Psoas muscle (tissue), 8 donors: ENCODE data around the gene NUDT7. TPM values are rescaled to one million over a fixed set of nuclear protein-coding genes. Genes with fewer than 3 reads are reported as not detected.

Experiments used
- ATAC-seq, 4 donors: fragments of 200-7000 bp; cut with Tn5 transposase; one replicate each; pipeline ENCODE4 v1.9.1; 2020; ENCODE audit warnings: moderate library complexity in 3 of 4, mild to moderate bottlenecking in 2 of 4
- DNase-seq, 2 donors: peaks; one replicate each; pipeline ENCODE4 v3.0.0-alpha.2; 2020
- H3K27ac ChIP-seq: fragments of 200-600 bp; one replicate; pipeline ENCODE4 v1.8.0; 2022
- H3K27me3 ChIP-seq, 3 donors: fragments of 200-600 bp in 1 of 3; one replicate each; pipeline versions ENCODE4 v1.6.1 to v1.8.0; 2013 to 2022; ENCODE audit warnings: low read length in 2 of 3, mild to moderate bottlenecking in 2 of 3, moderate library complexity in 1 of 3; ENCODE audit not compliant: insufficient read depth in 3 of 3
- H3K36me3 ChIP-seq, 2 donors: fragments of 200-600 bp in 1 of 2; one replicate each; pipeline versions ENCODE4 v1.6.1 to v1.8.0; 2013 to 2022; ENCODE audit warnings: low read depth in 1 of 2, mild to moderate bottlenecking in 1 of 2, moderate library complexity in 1 of 2; ENCODE audit not compliant: insufficient read depth in 1 of 2
- H3K4me1 ChIP-seq: fragments of 200-600 bp; one replicate; pipeline ENCODE4 v1.8.0; 2022
- H3K4me3 ChIP-seq: fragments of 200-600 bp; one replicate; pipeline ENCODE4 v1.8.0; 2022; ENCODE audit warnings: mild to moderate bottlenecking
- H3K9me3 ChIP-seq: fragments of 200-600 bp; one replicate; pipeline ENCODE4 v1.8.0; 2022
- CTCF ChIP-seq: fragments of 200-600 bp; IDR thresholded peaks from one replicate; pipeline ENCODE4 v1.8.0; 2022; ENCODE audit warnings: antibody characterized with exemption
- WGBS, 3 donors: extraction: QIAGEN DNeasy Blood & Tissue Kit; methylation state at CpG; one replicate each; pipeline versions ENCODE4 v1.1.6 to v1.1.7; 2013; 5-methylcytosine and 5-hydroxymethylcytosine counted together
- intact Hi-C, 2 donors: fragments of 100-400 bp; cut with DNase I; formaldehyde crosslinking; loops; one replicate each; pipeline versions ENCODE4 v1.11.0 to v1.14.2; 2022
- polyA plus RNA-seq, 3 donors: library from polyadenylated mRNA; stranded (reverse); fragments of 200-250 nt; gene quantifications; one replicate each; pipeline ENCODE4 v1.2.3, GENCODE V29; 2013
- total RNA-seq, 4 donors: library from RNA; stranded (reverse); fragmentation: NEBNext Ultra II Directional in 2 of 4; extraction: Animal tissue kit (Norgen Biotek cat#: 25700) in 2 of 4; gene quantifications; one replicate each; pipeline versions ENCODE4 v1.2.1 to v1.2.4, GENCODE V29; 2021 to 2023
- donor health status: healthy with polysubstance abuse.
- donor health status: DM: no; HTN: no; CAD: no; lungs with moderate emphysema.
- donor health status: Bipolar disorder and iron deficiency.
- donor health status: healthy.
- donor health status: DM: yes; HTN: yes; CAD: no.
- donor health status: DM: no; HTN: no; CAD: no.
- donor health status: DM: no; HTN: no; CAD: no.
- donor health status: DM: yes; HTN: yes; CAD: no.

Gene NUDT7
- total and polyA plus RNA-seq, 7 donors, result 2.3 to 8.3 (median 5.3) TPM

GRCh38 chr16:77787452-77787851 lies 65.1 kb downstream of the NUDT7 start:
- ATAC-seq (no peak), DNase-seq (no peak)
- Histone ChIP-seq H3K27ac (no peak overlapping the region), H3K36me3 (no peaks in the 10 kb centered on the region), H3K9me3 (no peaks in the 10 kb centered on the region), H3K4me1 (no peaks in the 10 kb centered on the region), H3K27me3 (peaks cover 0 to 69% (median 16%) of the 10 kb centered on the region in 3 donors), H3K4me3 (no peak overlapping the region)
- 28 to 35% (median 34%) methylated on average over 2 of the region's 2 CpGs for WGBS, 3 donors
- no peak for TF ChIP-seq CTCF
- intact Hi-C loops, result no loop called here

- intact Hi-C loops, result no loop called here
- H3K27me3 ChIP-seq, result peaks cover 0 to 69% (median 16%) of the 10 kb centered on the region in 3 donors
- no peaks in the 10 kb centered on the region for H3K9me3 ChIP-seq
- no peaks in the 10 kb centered on the region for H3K4me1 ChIP-seq
- peak within 1 kb of the TSS; percentile 56 for H3K4me3 ChIP-seq
- ATAC-seq, result no peak
- TF ChIP-seq CTCF, result no peak
- H3K27ac ChIP-seq, result no peak within 1 kb of the TSS
- no peak for DNase-seq
- no peaks in the 10 kb centered on the region for H3K36me3 ChIP-seq
- 1% methylated on average over 58 to 78 of the region's 78 CpGs for WGBS, 3 donors
Observed at GRCh38 chr16:77788181-77789084, 66.1 kb downstream of the NUDT7 start, which contains the start of gene VAT1L. TSS of gene VAT1L (plus strand) at chr16:77788564. CDS start at chr16:77788683, 119 bp downstream.

GRCh38 chr16:77789085-77790008 lies 67.0 kb downstream of the NUDT7 start:
- no peaks in the 10 kb centered on the region for H3K4me1 ChIP-seq
- no peak for TF ChIP-seq CTCF
- ATAC-seq (no peak), DNase-seq (no peak)
- no peaks in the 10 kb centered on the region for H3K36me3 ChIP-seq
- no peaks in the 10 kb centered on the region for H3K9me3 ChIP-seq
- H3K27me3 ChIP-seq, result peaks cover 2 to 66% (median 14%) of the 10 kb centered on the region in 3 donors
- WGBS, 3 donors, result 2 to 4% (median 4%) methylated on average over 29 to 34 of the region's 34 CpGs
- peak overlapping the region; percentile 56 for H3K4me3 ChIP-seq
- intact Hi-C loops, result loop anchor here in 1 of 2 donors (5.0 kb wide), 1 partner anchor 78 kb away; no protein-coding TSS in a partner anchor
- H3K27ac ChIP-seq, result no peak overlapping the region

GRCh38 chr16:77790009-77790372 lies 67.7 kb downstream of the NUDT7 start:
- H3K36me3 ChIP-seq, result no peaks in the 10 kb centered on the region
- no peak overlapping the region for H3K27ac ChIP-seq
- 4 to 6% (median 5%) methylated on average over 11 of the region's 11 CpGs for WGBS, 3 donors
- no peaks in the 10 kb centered on the region for H3K4me1 ChIP-seq
- DNase-seq, result no peak
- H3K4me3 ChIP-seq, result no peak overlapping the region
- ATAC-seq, result no peak
- H3K9me3 ChIP-seq, result no peaks in the 10 kb centered on the region
- H3K27me3 ChIP-seq, result peaks cover 2 to 62% (median 14%) of the 10 kb centered on the region in 3 donors
- intact Hi-C loops, result loop anchor here in 1 of 2 donors (5.0 kb wide), 1 partner anchor 77 kb away; no protein-coding TSS in a partner anchor
- TF ChIP-seq CTCF, result no peak
